GM03348 (cell line): ENCODE data around the gene PRM2.

Experiments used
- DNase-seq: peaks from one replicate; pipeline ENCODE4 v3.0.0; 2012; ENCODE audit warnings: low spot score

The PRM2 gene

DNA sequence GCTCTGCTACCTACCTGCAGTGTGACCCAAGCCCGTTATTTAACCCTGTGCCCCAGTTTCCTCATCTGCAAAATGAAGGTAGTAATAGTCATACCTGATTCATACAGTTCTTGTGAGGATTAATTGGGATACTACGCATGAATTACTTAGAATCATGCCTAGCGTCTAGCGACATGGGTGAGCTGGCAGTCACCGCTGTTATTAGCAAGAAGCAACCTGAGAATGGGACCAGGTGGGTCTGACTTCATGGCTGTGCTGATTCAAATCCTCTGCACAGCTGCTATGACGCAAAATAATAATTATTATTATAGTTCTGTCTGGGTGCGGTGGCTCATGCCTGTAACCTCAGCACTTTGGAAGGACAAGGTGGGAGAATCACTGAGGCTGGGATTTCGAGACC lies 28.1 kb downstream of the PRM2 start:
- DNase-seq: no peak

DNA sequence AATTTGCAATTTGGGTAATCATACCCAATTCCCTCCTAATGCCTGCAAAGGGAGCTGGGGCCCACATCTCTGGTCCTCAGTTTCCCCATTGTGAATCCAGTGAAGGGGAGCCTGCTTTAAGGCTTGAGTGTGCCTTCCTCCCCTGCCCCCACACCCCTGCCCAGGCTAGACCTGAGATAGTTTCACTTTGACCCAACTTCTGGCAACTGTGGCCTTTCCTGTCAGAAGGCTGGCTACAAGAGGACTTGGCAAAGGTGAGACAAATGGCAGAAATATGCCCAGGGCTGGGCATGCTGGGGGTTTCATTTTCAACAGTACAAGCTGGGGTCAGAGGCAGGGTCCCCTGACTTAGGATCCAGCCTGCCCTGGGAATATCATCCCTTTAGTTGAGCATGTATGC lies 30.3 kb downstream of the PRM2 start:
- no peak for DNase-seq

DNA sequence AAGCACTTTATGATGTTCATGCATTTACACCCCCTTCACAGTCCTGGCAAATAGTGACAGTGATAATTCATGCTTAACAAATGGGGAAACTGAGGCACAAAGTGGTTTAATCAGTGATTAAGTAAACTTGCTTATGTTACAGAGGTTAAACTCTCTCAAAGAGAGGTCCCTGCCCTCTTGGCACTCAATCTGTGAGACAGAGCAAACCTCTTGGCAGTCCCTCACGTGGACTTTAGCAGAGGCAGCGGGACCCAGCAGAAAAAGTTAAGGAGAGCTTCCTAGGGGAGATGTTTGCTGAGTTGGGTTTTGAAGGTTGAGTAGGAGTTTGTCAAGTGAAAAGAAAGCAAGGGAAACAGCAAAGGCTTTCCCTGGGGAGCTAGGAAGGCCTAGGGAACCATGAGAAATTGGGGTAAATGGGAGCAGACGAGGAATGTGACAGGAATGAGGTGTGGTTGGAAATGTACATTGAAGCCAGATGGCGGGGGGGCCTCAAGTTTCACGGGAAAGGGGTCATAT lies 31.0 kb downstream of the PRM2 start:
- DNase-seq: no peak

DNA sequence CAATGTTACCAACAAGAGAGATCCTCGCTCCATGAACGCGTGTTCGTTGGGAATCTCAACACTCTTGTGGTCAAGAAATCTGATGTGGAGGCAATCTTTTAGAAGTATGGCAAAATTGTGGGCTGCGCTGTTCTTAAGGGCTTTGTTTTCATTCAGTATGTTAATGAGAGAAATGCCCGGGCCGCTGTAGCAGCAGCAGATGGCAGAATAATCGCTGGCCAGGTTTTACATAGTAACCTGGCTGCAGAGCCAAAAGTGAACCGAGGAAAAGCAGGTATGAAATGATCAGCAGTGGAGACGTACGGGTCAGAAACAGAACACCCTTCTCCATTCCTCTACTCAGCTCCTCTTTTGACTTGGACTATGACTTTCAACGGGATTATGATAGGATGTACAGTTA lies 33.6 kb downstream of the PRM2 start:
- DNase-seq: no peak

DNA sequence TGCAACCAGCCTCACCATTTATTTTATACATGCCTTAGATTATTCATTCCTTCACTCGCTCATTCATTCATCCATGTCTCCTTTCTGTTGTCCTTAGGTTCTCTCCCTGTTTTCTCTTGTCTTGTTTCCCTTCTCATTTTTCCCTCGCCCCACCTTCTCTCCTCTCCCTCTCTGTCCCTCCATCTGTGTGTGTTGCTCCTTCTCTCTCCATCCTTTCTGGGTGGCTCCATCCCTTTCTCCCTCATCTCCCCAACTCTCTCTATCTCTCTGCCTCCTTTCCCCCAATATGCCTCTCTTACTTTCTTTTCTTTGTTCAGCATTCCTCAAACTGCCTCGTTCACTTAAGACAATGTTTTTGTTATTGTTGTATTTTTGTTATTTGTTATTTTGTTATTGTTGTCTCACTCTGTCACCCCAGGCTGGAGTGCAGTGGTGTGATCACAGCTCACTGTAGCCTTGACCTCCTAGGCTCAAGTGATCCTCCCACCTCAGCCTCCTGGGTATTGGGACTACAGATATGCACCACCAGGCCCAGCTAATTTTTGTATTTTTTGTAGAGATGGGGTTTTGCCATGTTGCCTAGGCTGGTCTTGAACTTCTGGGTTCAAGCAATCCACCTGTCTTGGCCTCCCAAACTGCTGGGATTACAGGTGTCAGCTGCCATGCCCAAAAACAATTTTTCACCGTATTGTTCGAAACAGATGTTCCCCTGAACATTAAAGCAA lies 34.6 kb downstream of the PRM2 start:
- no peak for DNase-seq

DNA sequence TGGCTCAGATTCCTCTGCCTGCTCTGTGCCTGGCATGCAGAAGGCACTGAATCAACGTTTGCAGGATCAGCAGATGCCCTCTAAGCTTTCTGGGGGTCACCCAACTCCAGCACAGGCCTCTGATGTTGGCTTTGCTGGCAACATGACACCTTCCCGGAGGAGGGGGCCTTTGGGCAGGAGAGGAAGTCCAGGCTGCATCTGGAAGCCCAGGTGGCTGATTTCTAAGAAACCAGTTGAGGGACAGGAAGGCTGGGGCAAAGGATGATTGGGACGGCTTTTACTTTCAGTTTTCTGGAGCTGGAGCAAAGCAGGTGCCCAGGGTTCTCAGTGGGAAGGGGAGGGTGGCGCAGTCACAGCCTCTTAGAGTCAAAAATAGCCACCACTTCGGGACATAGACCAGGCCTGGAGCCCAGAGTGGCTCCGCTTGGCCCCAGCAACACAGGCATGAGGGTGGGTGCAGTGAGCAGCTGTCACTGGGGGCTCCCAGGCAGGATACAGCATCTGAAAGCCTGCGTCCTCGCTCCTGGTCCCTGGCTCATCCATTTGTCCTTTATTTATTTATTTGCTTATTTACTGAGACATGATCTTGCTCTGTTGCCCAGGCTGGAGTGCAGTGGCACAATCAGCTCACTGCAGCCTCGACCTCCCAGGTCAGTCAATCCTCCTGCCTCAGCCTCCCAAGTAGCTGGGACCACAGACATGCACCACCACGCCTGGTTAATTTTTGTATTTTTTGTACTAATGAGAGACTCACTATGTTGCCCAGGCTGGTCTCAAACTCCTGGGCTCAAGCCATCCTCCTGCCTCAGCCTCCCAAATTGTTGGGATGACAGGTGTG lies 35.4 kb downstream of the PRM2 start:
- no peak for DNase-seq

DNA sequence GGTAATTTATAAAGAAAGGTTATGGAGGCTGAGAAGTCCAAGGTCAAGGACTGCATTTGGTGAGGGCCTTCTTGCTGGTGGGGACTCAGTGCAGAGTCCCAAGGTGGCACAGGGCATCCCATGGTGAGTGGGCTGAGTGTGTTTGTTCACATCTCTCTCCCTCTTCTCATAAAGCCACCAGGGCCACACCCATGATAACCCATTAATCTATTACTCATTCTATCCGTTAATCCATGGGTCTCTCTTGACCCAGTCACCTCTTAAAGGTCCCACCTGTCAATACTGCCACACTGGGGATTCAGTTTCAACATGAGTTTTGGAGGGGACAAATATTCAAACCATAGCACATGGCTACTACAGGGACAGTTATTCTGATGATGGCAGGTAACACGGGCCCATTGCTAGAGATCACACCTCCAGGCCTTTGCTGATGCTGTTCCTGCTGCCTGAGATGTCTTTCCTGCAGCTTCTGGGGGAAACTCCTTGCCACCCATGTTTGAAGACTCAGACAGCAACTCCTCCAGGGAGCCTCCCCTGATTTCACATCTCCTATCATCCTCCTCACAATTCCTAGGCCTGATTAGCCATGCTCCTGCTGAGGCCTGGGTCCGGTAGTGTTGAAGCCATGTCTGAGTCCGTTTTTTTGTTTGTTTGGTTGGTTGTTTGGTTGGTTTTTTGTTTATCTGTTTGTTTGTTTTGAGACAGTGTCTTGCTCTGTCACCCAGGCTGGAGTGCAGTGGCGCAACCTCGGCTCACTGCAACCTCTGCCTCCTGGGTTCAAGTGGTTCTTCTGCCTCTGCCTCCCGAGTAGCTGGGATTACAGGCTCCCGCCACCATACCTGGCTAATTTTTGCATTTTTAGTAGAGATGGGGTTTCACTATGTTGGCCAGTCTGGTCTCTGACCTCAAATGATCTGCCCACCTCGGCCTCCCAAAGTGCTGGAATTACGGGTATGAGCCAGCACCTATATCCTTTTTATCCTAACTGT lies 36.3 kb downstream of the PRM2 start:
- DNase-seq: no peak

DNA sequence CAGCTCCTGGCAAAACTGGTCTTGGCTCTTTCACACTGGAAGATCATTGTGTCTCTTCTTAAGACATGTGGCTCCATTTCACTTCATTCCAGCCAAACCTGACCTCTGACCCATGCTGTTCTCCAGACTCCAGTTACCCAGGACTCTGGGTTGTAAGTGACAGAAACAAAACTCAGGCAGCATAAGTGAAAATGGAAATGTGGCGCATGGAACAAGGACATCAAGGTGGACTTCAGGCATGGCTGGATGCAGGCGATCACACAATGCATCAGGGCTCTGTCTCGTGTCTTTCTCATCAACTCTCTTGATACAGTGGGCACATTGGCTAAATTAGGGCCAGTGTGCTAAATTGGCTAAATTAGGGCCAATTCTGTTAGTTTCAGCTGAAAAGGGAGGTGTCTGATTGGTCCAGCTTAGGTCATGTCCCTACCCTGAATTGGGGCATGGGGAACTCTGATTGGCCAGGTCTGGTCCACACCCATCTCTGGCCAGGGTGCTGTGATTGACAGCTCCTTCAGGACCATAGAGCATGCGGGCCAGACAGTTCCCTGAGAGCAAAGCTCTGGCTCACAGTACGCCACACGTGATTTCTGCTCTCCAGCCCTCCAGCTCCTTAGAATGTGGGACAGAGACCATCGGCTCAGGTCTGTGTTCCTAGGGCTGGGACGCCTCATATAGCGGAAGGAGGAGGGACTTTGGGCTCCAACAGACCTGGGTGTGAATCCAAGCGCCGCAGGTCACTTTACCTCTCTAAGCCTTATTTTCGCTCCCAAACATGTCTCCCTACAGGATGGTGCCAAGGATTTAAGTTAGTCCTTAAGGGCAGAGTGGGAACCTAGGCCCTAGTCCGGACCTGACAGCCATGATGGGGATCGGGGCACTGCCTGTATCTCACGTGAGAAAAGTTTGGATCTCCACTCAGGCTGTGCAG lies 37.7 kb downstream of the PRM2 start:
- no peak for DNase-seq

DNA sequence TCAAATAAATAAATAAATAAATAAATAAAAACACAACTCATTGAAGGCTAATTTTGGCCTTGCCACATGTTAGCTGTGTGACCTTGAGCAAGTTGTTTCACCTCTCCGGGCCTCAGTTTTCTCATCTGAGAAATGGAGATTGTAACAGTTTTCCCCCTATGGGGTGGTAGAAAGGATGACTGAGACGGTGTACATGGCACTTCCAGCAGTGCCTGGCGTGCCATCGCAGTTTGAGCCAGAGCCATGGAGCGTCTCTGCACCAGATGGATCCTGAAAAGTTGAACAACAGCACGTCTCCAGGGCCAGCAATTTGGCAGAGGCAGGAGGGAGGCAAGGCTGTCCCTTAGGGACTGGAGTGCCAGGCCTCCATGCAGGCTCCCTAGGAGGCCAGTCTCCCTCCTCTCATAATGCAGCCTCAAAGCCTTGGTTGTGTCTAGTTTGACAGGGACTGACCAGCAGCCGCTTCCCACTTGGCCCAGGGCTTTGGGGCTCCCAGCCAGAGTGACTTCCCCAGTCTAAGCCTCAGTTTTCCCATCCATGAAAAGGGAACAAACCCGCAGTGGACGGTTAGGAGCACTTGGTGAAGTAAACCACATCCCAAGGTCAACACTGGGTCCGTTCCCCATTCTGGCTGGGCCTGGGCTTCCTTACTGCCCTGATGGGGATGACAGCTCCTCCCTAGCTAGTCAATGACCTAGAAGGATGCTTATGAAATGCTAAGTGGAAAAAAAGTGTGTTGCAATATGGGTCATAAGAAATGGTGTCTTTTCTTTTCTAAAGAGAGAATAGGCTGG lies 39.6 kb downstream of the PRM2 start:
- no peak for DNase-seq

DNA sequence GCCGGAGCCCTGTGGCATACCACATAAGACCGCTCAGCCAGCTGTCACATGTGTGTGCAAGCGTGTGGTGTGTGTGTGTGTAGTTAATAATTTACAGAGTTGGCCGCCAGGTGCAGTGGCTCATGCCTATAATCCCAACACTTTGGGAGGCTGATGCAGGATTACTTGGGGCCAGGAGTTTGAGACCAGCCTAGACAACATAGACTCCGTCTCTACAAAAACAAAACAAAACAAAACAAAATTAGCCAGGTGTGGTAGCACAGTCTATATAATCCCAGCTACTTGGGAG lies 40.6 kb downstream of the PRM2 start:
- no peak for DNase-seq

DNA sequence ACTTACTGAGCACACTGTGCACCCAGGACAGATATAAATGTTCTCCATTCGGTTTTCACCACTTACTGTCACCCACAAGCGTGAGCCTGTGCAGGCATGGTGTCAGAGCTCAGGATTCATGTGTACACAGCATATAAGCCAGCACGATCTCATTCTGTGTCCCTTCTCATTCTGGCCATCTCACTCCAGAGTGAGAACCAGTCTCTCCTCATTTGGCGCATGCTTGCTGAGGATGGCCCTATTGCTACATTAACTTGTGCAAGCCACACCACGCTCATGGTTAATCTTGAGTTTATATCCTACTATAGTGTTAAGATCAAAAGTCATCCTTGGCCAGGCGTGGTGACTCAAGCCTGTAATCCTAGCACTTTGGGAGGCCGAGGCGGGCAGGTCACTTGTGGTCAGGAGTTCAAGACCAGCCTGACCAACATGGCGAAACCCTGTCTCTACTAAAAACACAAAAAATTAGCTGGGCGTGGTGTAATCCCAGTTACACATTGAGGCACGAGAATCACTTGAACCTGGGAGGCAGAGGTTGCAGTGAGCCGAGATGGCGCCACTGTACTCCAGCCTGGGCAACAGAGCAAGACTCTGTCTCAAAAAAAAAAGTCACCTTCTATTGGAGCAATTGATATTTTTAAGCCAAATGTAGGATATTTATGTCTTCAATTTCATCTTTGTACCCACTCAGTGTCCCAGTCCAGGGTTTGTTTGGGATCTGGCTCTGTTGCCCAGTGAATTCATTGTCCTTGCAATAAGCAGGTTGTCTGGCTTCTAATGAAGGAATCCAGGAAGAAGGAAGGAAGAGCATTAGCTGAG lies 41.2 kb downstream of the PRM2 start:
- no peak for DNase-seq

DNA sequence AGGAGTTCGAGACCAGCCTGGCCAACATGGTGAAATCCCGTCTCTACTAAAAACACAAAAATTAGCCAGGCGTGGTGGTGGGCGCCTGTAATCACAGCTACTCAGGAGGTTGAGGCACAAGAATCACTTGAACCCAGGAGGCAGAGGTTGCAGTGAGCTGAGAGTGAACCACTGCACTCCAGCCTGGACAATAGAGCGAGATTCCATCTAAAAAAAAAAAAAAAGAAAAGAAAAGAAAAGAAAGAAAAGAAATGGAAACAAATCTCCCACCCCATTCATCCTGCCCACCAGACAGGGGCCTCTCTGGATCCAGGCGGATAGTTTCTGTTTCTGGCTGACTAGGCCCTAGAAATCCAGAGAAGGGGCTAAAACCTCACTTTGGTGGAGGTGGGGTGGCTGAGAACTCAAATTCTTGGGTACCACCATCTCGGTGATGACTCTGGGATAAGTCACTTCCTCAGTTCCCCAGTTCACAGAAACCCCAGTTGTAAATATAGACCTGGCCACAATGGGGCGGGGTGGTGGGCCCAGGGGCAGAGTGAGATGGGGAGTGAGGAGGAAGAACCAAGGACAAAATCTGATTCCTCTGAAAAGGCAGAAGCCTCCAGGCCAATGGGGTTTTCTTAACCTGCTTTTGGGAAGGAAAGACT lies 42.4 kb downstream of the PRM2 start:
- DNase-seq: no peak

DNA sequence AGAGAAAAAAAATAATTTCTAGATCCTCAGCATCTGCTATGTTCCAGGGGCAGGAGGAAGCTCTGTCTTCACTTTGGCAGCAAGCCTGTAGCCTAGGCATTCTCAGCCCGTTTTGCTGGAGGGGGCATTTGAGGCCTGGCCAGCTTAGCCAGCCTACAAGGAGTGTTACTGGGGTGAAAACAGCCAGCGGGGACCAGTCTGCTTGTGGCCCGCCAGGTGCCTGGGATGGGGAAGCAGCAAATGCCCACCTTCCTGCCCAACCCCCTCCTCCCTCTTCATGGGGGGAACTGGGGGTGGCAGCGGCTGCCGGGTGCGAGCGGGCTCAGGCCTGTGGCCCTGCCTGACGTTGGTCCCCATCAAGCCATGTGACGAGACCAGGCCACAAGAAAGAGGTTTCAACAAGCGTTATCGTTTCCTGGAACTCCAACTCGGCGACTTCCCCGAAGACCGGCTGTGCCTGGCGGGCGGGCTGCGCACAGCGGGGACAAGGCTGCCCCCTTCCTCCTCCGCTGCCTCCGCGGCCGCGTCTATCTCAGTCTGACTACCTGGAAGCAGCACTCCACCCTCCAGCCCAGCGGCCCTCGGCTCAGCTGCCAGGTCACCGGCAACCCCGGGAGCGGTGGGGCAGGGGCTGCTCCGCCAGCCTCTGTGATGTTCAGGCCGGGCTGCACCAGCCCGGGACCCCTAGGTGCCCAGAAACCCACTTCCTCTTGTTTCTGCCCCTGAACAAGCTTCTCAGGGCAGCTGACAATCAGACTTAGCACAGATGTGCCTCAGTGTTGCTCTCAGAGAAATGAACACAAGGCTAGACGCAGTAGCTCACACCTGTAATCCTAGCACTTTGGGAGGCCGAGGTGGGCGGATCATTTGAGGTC lies 43.2 kb downstream of the PRM2 start:
- no peak for DNase-seq

DNA sequence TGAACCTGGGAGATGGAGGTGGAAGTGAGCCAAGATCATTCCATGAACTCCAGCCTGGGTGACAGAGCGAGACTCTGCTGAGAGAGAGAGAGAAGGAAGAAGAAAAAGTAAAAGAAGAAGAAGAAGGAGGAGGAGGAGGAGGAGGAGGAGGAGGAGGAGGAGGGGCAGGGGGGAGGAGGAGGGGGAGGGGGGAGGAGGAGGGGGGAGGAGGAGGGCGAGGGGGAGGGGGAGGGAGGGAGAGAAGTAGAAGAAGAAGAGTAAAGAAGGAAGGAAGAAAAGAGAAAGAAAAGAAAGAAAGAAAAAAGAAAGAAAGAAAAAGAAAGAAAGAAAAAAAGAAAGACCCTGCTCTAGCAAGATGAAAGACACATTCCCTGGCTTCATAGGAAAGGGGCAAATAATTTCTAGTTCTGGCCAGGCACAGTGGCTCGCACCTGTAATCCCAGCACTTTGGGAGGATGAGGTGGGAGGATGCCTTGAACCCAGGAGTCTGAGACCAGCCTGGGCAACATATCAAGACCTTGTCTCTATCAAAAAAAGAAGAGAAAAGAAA lies 43.9 kb downstream of the PRM2 start:
- DNase-seq: no peak

DNA sequence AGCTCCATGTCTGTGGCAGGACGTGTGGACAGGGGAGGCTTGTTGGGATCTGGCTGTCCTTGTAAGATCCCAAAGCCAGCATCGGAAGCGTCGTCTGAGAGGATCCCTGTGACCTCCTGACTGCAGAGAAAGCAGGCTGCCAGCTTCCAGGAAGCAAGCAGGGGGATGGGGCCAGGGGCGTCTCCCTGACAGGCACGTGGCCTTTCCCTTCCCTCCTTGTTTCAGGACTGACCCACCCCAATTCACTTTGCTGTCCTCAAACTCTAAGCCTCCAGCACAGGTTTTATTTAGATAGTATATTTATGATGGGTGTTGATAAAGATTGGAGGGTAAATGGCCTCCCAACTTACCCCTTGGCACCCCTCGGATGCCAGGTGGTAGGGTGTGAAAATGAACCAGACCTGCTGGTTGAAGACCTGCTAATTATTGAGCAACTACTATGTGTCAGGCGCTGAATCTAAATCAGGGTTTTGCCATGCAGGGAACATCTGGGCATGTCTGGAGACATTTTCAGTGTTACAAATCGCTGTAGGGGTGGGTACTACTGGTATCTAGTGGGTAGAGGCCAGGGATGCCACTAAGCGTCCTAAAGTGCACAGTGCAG lies 44.8 kb downstream of the PRM2 start:
- DNase-seq: no peak

DNA sequence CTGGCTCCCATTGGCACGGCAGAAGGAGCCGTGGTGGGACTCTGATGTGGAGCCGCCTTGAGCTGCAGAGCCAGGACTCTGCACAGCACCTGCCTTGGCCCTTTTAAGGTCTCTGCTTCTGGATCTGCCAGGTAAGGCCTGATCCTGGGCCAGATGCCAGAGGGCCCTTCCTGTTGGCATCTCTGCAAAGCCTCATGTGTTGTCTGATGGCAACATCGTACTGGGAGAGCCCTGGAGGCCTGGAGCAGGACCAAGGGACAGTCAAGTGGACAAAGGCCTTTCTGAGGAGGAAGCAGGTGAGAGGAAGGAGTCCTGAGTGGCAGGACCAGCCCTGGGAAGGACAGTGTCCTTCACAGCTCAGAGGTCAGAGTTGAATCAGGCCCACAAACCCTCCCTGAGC lies 46.4 kb downstream of the PRM2 start:
- no peak for DNase-seq

DNA sequence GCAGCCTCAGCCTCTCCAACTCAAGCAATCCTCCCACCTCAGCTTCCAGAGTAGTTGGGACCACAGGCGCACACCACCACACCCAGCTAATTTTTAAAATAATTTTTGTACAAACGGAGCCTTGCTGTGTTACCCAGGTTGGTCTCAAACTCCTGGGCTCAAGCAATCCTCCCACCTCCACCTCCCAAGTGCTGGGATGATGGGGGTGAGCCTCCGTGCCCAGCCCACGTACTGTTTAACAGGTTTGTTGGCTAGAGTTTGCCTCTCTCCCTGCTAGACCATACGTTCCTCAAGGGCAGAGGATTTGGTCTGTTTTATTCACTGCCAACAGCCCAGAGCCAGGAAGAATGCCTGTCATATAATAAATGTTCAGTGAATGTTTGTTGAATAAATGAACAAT lies 46.8 kb downstream of the PRM2 start:
- no peak for DNase-seq
